Ovary (tissue), 3 donors: ENCODE results near the gene ASB14.

Experiments
- CTCF ChIP-seq, 3 donors: fragments of 450-650 bp in 2 of 3; fragments of 200-600 bp in 1 of 3; IDR thresholded peaks; one replicate each; pipeline versions ENCODE4 v1.5.1 to v1.8.0; 2016 to 2022; ENCODE audit warnings: antibody characterized with exemption in 3 of 3, mild to moderate bottlenecking in 1 of 3
- EP300 ChIP-seq: sonication (generic); formaldehyde crosslinking; IDR thresholded peaks from one replicate; pipeline ENCODE4 v1.6.1; 2017; ENCODE audit warnings: antibody characterized with exemption
- donor health status: DM: no; HTN: no; CAD: no.

GRCh38 chr3:57261929-57262328, 30.6 kb downstream of the ASB14 start:
- TF ChIP-seq CTCF (IDR thresholded peaks at IDR 0.05) (no peak), EP300 (no peak)
